GM12878 (cell line): Measurements from ENCODE around the gene HDAC7. TPM values are rescaled to one million over a fixed set of nuclear protein-coding genes. Genes with fewer than 3 reads are reported as not detected.
A peak's percentile ranks its signal among the peaks of the same experiment; 100 is the strongest.
"Not testable (repeated sequence)": the region's sequence is repeated elsewhere in the genome, so short reads cannot be mapped to it uniquely, and the experiment has no call there.

ENCODE experiments used
- ATAC-seq: fragments of 200-7000 bp; cut with Tn5 transposase; 3 replicates; pipeline ENCODE4 v1.9.1; 2020; ENCODE audit warnings: mild to moderate bottlenecking, moderate library complexity
- BruUV-seq: library from RNA; stranded (reverse); fragments of 400-500 nt; replicated peaks from 2 replicates; lab custom pipeline; 2021; lab: Mats Ljungman, UMichigan
- CTCF ChIA-PET: fragments of 300-600 bp; sonication (Branson Sonifier 250); formaldehyde crosslinking; extraction: SDS; loops from one replicate; lab custom pipeline; 2021; ENCODE audit warnings: inconsistent platforms; lab: Yijun Ruan, JAX
- POLR2A ChIA-PET: fragments of 350-600 bp; formaldehyde crosslinking; extraction: SDS; loops from one replicate; lab custom pipeline; 2021; ENCODE audit warnings: inconsistent platforms; lab: Charles Lee
- RAD21 ChIA-PET: fragments of 300-600 bp; sonication (Branson Sonifier 250); formaldehyde crosslinking; loops from one replicate; lab custom pipeline; 2023; ENCODE audit warnings: antibody characterized with exemption; ENCODE audit not compliant: unreplicated experiment; lab: Charles Lee
- SMC1A ChIA-PET: fragments of 300-600 bp; sonication (Branson Sonifier 250); formaldehyde crosslinking; loops from one replicate; lab custom pipeline; 2023; ENCODE audit not compliant: unreplicated experiment, uncharacterized antibody; lab: Charles Lee
- DNase-seq: peaks from one replicate; pipeline ENCODE4 v3.0.0-alpha.2; 2011; ENCODE audit warnings: low read depth, low spot score
- FAIRE-seq: peaks from 3 replicates; lab custom pipeline; 2011; peaks lifted over from hg19 to GRCh38; lab: Jason Lieb, UNC
- H2AFZ ChIP-seq: 2 replicates; pipeline ENCODE4 v1.6.0; 2011; ENCODE audit warnings: low read depth, low read length, control low read depth; ENCODE audit not compliant: control insufficient read depth
- H3K27ac ChIP-seq: 2 replicates; pipeline ENCODE4 v1.5.1; 2011; ENCODE audit warnings: control low read depth; ENCODE audit not compliant: control insufficient read depth, insufficient read depth
- H3K27me3 ChIP-seq, 2 experiments: replicated peaks in 1 of 2; 2 replicates each; pipeline versions ENCODE4 v1.6.0 to v1.6.1; 2011; ENCODE audit warnings: low read length in 1 of 2; ENCODE audit not compliant: control insufficient read depth in 2 of 2, insufficient read depth in 2 of 2
- H3K36me3 ChIP-seq, 2 experiments: 2 replicates each; pipeline ENCODE4 v1.5.1; 2011; ENCODE audit warnings: low read length in 1 of 2; ENCODE audit not compliant: control insufficient read depth in 2 of 2, insufficient read depth in 2 of 2
- H3K4me1 ChIP-seq: 2 replicates; pipeline ENCODE4 v1.6.1; 2011; ENCODE audit warnings: mild to moderate bottlenecking, low read length, moderate library complexity, mixed read lengths; ENCODE audit not compliant: control insufficient read depth, insufficient read depth
- H3K4me2 ChIP-seq: 2 replicates; pipeline ENCODE4 v1.6.0; 2011; ENCODE audit warnings: control low read depth; ENCODE audit not compliant: control insufficient read depth, insufficient read depth
- H3K4me3 ChIP-seq: fragments of 200-600 bp; sonication (generic); 2 replicates; pipeline ENCODE4 v1.5.1; 2016
- H3K79me2 ChIP-seq: 2 replicates; pipeline ENCODE4 v1.6.0; 2011; ENCODE audit warnings: low read length; ENCODE audit not compliant: control insufficient read depth, insufficient read depth
- H3K9ac ChIP-seq: 2 replicates; pipeline ENCODE4 v1.8.0; 2011; ENCODE audit warnings: low read length, control low read depth, mixed read lengths; ENCODE audit not compliant: control insufficient read depth, insufficient read depth
- H3K9me3 ChIP-seq: replicated peaks from 3 replicates; pipeline ENCODE4 v1.5.1; 2011; ENCODE audit warnings: mild to moderate bottlenecking, low read length; ENCODE audit not compliant: control insufficient read depth, insufficient read depth
- H4K20me1 ChIP-seq: 2 replicates; pipeline ENCODE4 v1.6.0; 2011; ENCODE audit not compliant: control insufficient read depth, insufficient read depth
- NFYA ChIP-seq: IDR thresholded peaks from 2 replicates; pipeline ENCODE4 v1.6.1; 2011; ENCODE audit warnings: low read depth, mild to moderate bottlenecking, low read length, improper control_type of control experiment, borderline replicate concordance
- WGBS: methylation state at CpG from one replicate; pipeline ENCODE4 v1.1.6; 2016; ENCODE audit warnings: low lambda C conversion rate; ENCODE audit not compliant: insufficient replicate concordance, insufficient coverage; ENCODE audit errors: missing lambda C conversion rate; 5-methylcytosine and 5-hydroxymethylcytosine counted together
- in situ Hi-C: fragments of 300-500 bp; cut with MboI; formaldehyde crosslinking; loops from 9 replicates; pipeline ENCODE4 v1.14.3; 2018; ENCODE audit warnings: mixed read lengths
- intact Hi-C: fragments of 100-400 bp; cut with micrococcal nuclease; formaldehyde crosslinking; loops from one replicate; pipeline ENCODE4 v1.14.2; 2022; ENCODE audit not compliant: unreplicated experiment
- polyA plus RNA-seq, 11 experiments: library from polyadenylated mRNA; depleted of rRNA in 4 of 11; unstranded in 6 of 11; stranded (reverse) in 5 of 11; fragments of >200 nt; fragmentation: Nextera tagmentation in 4 of 11; fragmentation: Illumina TruSeq in 1 of 11; extraction: Ambion mirVana in 4 of 11; extraction: Trizol in 1 of 11; gene quantifications; 1 replicate in 1 of 11; 2 replicates in 10 of 11; pipeline versions ENCODE4 v1.2.1 to v1.2.3, GENCODE V29; 2011 to 2016; ENCODE audit warnings: inconsistent platforms in 2 of 11, missing spikeins in 2 of 11, low read depth in 1 of 11
- total RNA-seq, 4 experiments: library from RNA; depleted of rRNA in 3 of 4; stranded (reverse); fragments of >200 nt in 3 of 4; fragmentation: Illumina TruSeq in 1 of 4; extraction: Trizol in 1 of 4; gene quantifications; 2 replicates each; pipeline versions ENCODE4 v1.2.1 to v1.2.3, GENCODE V29; 2013 to 2021
- TF ChIP-seq, protein P1 (sequence below), 3 experiments: IDR thresholded peaks in 2 of 3; conservative IDR thresholded peaks in 1 of 3; 2 replicates each; pipeline ENCODE4 v1.5.1; 2011; ENCODE audit warnings: low read depth in 3 of 3, low read length in 3 of 3, mild to moderate bottlenecking in 3 of 3, control low read depth in 2 of 3, moderate library complexity in 2 of 3, inconsistent platforms in 1 of 3, mixed read lengths in 1 of 3; ENCODE audit not compliant: control insufficient read depth in 2 of 3, insufficient read depth in 1 of 3; ENCODE audit errors: extremely low read depth in 1 of 3

The HDAC7 gene
- total and polyA plus RNA-seq, 10 of the 15 experiments (the other 5 are each of a cell fraction or from before 2014, with no cell fraction given) = 0.47 to 18.3 (median 5.4) TPM

GRCh38 chr12:47809518-47809917 lies 10.2 kb downstream of the HDAC7 start:
- H3K27ac ChIP-seq, in situ Hi-C loops, H2AFZ ChIP-seq, H3K36me3 ChIP-seq, H3K9me3 ChIP-seq, H3K4me3 ChIP-seq, BruUV-seq, FAIRE-seq, intact Hi-C loops, H3K27me3 ChIP-seq, DNase-seq, H3K9ac ChIP-seq, H4K20me1 ChIP-seq, POLR2A ChIA-PET, ATAC-seq: not testable (repeated sequence)
- peaks cover 68% of the 10 kb centered on the region for H3K4me1 ChIP-seq
- ChIA-PET SMC1A (interaction anchor here (1.1 kb wide), 1 partner anchor 87 kb away, joined by 3 read pairs; no protein-coding TSS in a partner anchor), CTCF (interaction anchor here (1.2 to 8.8 kb wide), 6 partner anchors 11 to 102 kb away, joined by 4 to 85 read pairs (median 12); no protein-coding TSS in a partner anchor), RAD21 (interaction anchor here (0.7 to 9.0 kb wide), 3 partner anchors 25 to 110 kb away, joined by 3 to 202 read pairs (median 8); no protein-coding TSS in a partner anchor)
- 48% methylated on average over 9 of the region's 9 CpGs for WGBS
- H3K4me2 ChIP-seq = peak overlapping the region; percentile 30; the same call in 1 of the 2 replicates
- peaks cover 19% of the 10 kb centered on the region for H3K79me2 ChIP-seq

- WGBS = 21% methylated on average over 9 of the region's 9 CpGs
- H3K79me2 ChIP-seq = peaks cover 15% of the 10 kb centered on the region
- BruUV-seq = no TSS peak
- ChIA-PET RAD21 (interaction anchor here (1.0 to 9.0 kb wide), 6 partner anchors 10 to 78 kb away, joined by 3 to 202 read pairs (median 6); partner anchors contain the start of gene HDAC7), CTCF (interaction anchor here (0.6 to 8.8 kb wide), 14 partner anchors 9 to 1045 kb away, joined by 3 to 85 read pairs (median 8); no protein-coding TSS in a partner anchor), SMC1A (interaction anchor here (0.7 to 3.1 kb wide), 14 partner anchors 9 to 76 kb away, joined by 3 to 14 read pairs (median 4); no protein-coding TSS in a partner anchor)
- H2AFZ ChIP-seq = 0 out of 2 replicates have a peak overlapping the region, but pooled peaks have one; percentile 19
- DNase-seq = no peak
- no peaks in the 10 kb centered on the region; a peak in 1 of 4 replicates for H3K27me3 ChIP-seq
- H3K4me3 ChIP-seq = peak overlapping the region; percentile 34
- in situ Hi-C loops = no loop called here
- no peaks in the 10 kb centered on the region for H3K9me3 ChIP-seq
- no peaks in the 10 kb centered on the region for H4K20me1 ChIP-seq
- H3K27ac ChIP-seq = peak overlapping the region; percentile 35
- H3K9ac ChIP-seq = 0 out of 2 replicates have a peak overlapping the region, but pooled peaks have one; percentile 20
- no peak for FAIRE-seq
- peaks cover 62% of the 10 kb centered on the region for H3K4me1 ChIP-seq
- no peak for TF ChIP-seq NFYA
- TF ChIP-seq, protein P1, sequence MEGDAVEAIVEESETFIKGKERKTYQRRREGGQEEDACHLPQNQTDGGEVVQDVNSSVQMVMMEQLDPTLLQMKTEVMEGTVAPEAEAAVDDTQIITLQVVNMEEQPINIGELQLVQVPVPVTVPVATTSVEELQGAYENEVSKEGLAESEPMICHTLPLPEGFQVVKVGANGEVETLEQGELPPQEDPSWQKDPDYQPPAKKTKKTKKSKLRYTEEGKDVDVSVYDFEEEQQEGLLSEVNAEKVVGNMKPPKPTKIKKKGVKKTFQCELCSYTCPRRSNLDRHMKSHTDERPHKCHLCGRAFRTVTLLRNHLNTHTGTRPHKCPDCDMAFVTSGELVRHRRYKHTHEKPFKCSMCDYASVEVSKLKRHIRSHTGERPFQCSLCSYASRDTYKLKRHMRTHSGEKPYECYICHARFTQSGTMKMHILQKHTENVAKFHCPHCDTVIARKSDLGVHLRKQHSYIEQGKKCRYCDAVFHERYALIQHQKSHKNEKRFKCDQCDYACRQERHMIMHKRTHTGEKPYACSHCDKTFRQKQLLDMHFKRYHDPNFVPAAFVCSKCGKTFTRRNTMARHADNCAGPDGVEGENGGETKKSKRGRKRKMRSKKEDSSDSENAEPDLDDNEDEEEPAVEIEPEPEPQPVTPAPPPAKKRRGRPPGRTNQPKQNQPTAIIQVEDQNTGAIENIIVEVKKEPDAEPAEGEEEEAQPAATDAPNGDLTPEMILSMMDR (IDR thresholded peaks at IDR 0.05 in 2 of 3, conservative IDR thresholded peaks at IDR 0.05 in 1 of 3; ENCODE audit: control insufficient read depth in 2 of 3, extremely low read depth in 1 of 3, insufficient read depth in 1 of 3, low read depth in 3 of 3, low read length in 3 of 3) = peak in 2 of 3 experiments; percentile 31 to 35; a peak in 3 of 6 replicates
- TF ChIP-seq, all 136 proteins: peak for 1
- Histone ChIP-seq H3K36me3 (no peaks in the 10 kb centered on the region; a peak in 1 of 4 replicates), H3K4me2 (peak overlapping the region; percentile 67)
- peak; percentile 32 for ATAC-seq
- intact Hi-C loops = no loop called here
- POLR2A ChIA-PET = interaction anchor here (0.9 to 2.3 kb wide), 7 partner anchors 19 to 589 kb away, joined by 3 to 11 read pairs (median 3); no protein-coding TSS in a partner anchor
These were observed 10.9 kb downstream of the HDAC7 start for GRCh38 chr12:47808574-47809365.
